Measurements from ENCODE around the gene LPGAT1. TPM values are rescaled to one million over a fixed set of nuclear protein-coding genes. Genes with fewer than 3 reads are reported as not detected.

LPGAT1 gene
- total and polyA plus RNA-seq, 2 of the 13 experiments (the other 11 are each of a cell fraction or from before 2014, with no cell fraction given) = 12.1 to 48.3 TPM

DNA sequence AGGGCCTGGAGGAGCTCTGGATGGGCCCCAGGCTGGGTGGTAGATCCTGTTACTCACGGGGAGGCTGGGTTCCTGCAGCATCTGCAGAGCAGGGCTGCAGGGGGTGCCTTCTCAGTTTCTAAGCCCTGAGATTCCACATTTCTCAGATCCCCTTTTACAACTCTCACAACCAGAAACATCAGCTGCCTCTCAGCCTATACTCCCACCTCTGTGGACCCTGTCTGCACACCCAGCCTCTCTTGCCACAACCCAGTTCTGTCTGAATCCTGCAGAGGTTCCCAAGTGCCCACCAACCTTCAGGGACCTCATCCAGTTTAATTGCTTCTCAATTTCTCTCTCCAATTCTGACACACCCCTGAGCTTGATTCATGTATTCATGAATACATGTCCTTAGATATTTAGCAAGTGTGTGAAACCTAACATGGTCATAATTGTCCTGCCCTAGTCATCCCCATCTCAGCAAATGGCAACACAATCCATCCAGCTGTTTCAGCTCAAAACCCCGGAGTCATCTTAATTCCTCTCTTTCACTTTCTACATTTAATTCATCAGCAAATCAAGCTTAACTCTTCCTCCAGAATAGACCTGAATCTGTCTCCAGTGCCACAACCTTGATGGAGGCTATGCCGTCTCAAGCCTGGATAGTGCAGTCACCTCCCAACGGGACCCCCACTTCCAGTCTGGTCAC is 98.1 kb downstream of the LPGAT1 start:
- ChIA-PET CTCF (ENCODE audit: low intra/inter-chr PET ratio, low total read pairs) (no interaction called here), POLR2A (no interaction called here)
- Histone ChIP-seq H3K27ac (ENCODE audit: extremely low read length, insufficient read depth, low read length) (no peak overlapping the region), H3K9ac (ENCODE audit: insufficient read depth, low read depth, low read length) (no peak overlapping the region), H3K27me3 (ENCODE audit: control insufficient read depth in 1 of 2, insufficient read depth in 2 of 2, low read length in 2 of 2) (peaks cover 0 to 42% of the 10 kb centered on the region in 2 experiments; a peak in 4 of 5 replicates), H3K36me3 (replicated peaks in 1 of 2; ENCODE audit: control insufficient read depth in 1 of 2, insufficient read depth in 2 of 2, low read length in 2 of 2) (no peaks in the 10 kb centered on the region), H4K20me1 (ENCODE audit: insufficient read depth, low read length) (no peaks in the 10 kb centered on the region), H2AFZ (ENCODE audit: low read length) (no peak overlapping the region), H3K4me3 (replicated peaks in 1 of 3; ENCODE audit: insufficient read depth in 1 of 3, low read depth in 2 of 3, low read length in 3 of 3) (no peak overlapping the region), H3K79me2 (ENCODE audit: insufficient read depth, low read length) (no peaks in the 10 kb centered on the region), H3K4me1 (ENCODE audit: insufficient read depth, low read length) (peaks cover 34% of the 10 kb centered on the region), H3K9me3 (ENCODE audit: low read length) (no peaks in the 10 kb centered on the region), H3K4me2 (ENCODE audit: low read depth, low read length) (no peak overlapping the region)
- TF ChIP-seq, protein P1, sequence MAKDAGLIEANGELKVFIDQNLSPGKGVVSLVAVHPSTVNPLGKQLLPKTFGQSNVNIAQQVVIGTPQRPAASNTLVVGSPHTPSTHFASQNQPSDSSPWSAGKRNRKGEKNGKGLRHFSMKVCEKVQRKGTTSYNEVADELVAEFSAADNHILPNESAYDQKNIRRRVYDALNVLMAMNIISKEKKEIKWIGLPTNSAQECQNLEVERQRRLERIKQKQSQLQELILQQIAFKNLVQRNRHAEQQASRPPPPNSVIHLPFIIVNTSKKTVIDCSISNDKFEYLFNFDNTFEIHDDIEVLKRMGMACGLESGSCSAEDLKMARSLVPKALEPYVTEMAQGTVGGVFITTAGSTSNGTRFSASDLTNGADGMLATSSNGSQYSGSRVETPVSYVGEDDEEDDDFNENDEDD (CRISPR knock-in tag; IDR thresholded peaks at IDR 0.05; ENCODE audit: borderline replicate concordance) = no peak
- TF ChIP-seq, protein P2, sequence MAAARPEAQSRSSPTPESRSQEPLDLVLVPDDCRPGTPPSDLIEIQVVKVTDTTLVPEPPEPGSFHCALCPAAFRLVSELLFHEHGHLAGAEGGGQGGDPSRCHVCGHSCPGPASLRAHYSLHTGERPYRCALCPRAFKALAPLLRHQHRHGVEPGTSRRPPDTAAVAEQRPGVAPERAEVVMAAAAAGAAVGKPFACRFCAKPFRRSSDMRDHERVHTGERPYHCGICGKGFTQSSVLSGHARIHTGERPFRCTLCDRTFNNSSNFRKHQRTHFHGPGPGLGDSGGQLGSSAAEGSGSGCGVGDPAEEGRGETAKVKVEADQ (CRISPR knock-in tag; IDR thresholded peaks at IDR 0.05; ENCODE audit: borderline replicate concordance) = no peak
- TF ChIP-seq, protein P3, sequence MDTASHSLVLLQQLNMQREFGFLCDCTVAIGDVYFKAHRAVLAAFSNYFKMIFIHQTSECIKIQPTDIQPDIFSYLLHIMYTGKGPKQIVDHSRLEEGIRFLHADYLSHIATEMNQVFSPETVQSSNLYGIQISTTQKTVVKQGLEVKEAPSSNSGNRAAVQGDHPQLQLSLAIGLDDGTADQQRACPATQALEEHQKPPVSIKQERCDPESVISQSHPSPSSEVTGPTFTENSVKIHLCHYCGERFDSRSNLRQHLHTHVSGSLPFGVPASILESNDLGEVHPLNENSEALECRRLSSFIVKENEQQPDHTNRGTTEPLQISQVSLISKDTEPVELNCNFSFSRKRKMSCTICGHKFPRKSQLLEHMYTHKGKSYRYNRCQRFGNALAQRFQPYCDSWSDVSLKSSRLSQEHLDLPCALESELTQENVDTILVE (CRISPR knock-in tag; IDR thresholded peaks at IDR 0.05) = no peak
- TF ChIP-seq SUZ12 (IDR thresholded peaks at IDR 0.05; ENCODE audit: low read depth, low read length) (no peak), MIER3 (CRISPR knock-in tag; IDR thresholded peaks at IDR 0.05; ENCODE audit: borderline replicate concordance) (no peak), ZMYM4 (CRISPR knock-in tag; IDR thresholded peaks at IDR 0.05) (no peak), ZNF460 (CRISPR knock-in tag; IDR thresholded peaks at IDR 0.05; ENCODE audit: borderline replicate concordance) (no peak), CCDC6 (CRISPR knock-in tag; IDR thresholded peaks at IDR 0.05) (no peak), ARNTL (CRISPR knock-in tag; IDR thresholded peaks at IDR 0.05) (no peak), KDM4B (CRISPR knock-in tag; IDR thresholded peaks at IDR 0.05) (no peak), ZNF713 (CRISPR knock-in tag; IDR thresholded peaks at IDR 0.05) (no peak), ZFP1 (CRISPR knock-in tag; IDR thresholded peaks at IDR 0.05) (no peak), ZNF839 (CRISPR knock-in tag; IDR thresholded peaks at IDR 0.05; ENCODE audit: borderline replicate concordance) (no peak), CENPX (CRISPR knock-in tag; IDR thresholded peaks at IDR 0.05) (no peak), ZBTB3 (CRISPR knock-in tag; IDR thresholded peaks at IDR 0.05; ENCODE audit: borderline replicate concordance, low read depth) (no peak)
- TF ChIP-seq, protein P4, sequence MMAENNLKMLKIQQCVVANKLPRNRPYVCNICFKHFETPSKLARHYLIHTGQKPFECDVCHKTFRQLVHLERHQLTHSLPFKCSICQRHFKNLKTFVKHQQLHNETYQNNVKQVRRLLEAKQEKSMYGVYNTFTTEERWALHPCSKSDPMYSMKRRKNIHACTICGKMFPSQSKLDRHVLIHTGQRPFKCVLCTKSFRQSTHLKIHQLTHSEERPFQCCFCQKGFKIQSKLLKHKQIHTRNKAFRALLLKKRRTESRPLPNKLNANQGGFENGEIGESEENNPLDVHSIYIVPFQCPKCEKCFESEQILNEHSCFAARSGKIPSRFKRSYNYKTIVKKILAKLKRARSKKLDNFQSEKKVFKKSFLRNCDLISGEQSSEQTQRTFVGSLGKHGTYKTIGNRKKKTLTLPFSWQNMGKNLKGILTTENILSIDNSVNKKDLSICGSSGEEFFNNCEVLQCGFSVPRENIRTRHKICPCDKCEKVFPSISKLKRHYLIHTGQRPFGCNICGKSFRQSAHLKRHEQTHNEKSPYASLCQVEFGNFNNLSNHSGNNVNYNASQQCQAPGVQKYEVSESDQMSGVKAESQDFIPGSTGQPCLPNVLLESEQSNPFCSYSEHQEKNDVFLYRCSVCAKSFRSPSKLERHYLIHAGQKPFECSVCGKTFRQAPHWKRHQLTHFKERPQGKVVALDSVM (CRISPR knock-in tag; IDR thresholded peaks at IDR 0.05) = no peak
- intact Hi-C loops (cut with micrococcal nuclease; ENCODE audit: unreplicated experiment) (no loop called here), in situ Hi-C loops (cut with HindIII; ENCODE audit: extremely low pct_ligation_motif_present, low pct_unique_long_range_greater_than_20kb) (no loop called here)
- DNase-seq (ENCODE audit: low spot score) = no peak
- BruUV-seq (replicated peaks) = no TSS peak
- FAIRE-seq = no peak
- WGBS (ENCODE audit: low lambda C conversion rate) = 57% methylated on average over 4 of the region's 4 CpGs
- ATAC-seq = no peak

Data from HepG2 (cell line).